HG02852 (cell line): ENCODE measurements around the gene CEMIP.
"Not testable (repeated sequence)": the region's sequence is repeated elsewhere in the genome, so short reads cannot be mapped to it uniquely, and the experiment has no call there.

Experiments
- ATAC-seq: cut with Tn5 transposase; IDR thresholded peaks from one replicate; pipeline ENCODE4 v1.9.1; 2021; ENCODE audit warnings: mild to moderate bottlenecking, moderate library complexity; ENCODE audit not compliant: unreplicated experiment

Gene CEMIP

DNA sequence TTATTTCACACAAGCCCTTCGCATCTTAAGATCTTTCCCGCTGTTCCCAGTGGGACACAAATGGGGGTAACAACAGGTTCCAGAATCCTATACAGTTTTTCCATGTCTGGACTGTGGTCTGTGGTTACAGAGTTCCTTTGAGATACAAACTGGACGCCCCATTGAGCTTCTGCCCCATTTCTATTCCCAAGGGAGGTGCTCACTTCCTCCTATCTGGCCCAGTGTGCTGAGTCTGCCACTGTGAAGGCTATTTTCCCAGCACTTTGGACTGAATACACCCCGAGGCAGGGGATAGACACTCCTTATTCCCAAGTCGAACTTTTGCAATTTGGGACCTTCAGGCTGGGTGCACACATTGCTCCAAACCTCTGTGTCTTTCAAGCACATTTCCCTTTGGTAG lies 166.4 kb downstream of the CEMIP start:
- no peak for ATAC-seq

DNA sequence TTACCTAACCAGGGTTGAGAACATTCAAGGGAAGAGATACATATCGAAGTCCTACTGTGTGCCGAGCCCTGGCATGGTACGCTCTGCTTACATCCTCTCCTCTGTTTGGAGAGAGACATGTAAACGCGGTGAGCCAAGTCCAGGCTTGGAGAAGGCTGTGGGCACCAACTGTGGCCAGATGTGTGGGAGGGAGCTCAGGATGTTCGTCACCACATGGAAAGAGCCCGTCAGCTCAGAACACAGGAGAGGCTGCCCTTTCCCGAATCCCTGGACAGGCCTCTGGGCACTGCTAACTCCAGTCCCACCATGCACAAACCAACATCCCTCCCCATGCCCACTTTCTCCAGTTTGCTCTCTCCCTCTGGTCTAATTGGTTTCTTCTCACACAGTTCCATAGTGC lies 167.4 kb downstream of the CEMIP start:
- ATAC-seq = no peak

DNA sequence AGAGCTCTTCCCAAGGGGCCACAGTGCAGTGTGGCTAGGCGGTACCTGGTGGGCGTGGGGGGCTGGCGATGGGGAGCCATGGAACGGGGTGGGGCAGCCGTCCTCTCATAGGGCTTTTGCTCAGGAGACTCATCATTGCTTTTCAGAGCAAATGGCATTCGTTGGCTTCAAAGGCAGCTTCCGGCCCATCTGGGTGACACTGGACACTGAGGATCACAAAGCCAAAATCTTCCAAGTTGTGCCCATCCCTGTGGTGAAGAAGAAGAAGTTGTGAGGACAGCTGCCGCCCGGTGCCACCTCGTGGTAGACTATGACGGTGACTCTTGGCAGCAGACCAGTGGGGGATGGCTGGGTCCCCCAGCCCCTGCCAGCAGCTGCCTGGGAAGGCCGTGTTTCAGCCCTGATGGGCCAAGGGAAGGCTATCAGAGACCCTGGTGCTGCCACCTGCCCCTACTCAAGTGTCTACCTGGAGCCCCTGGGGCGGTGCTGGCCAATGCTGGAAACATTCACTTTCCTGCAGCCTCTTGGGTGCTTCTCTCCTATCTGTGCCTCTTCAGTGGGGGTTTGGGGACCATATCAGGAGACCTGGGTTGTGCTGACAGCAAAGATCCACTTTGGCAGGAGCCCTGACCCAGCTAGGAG lies 169.6 kb downstream of the CEMIP start:
- no peak for ATAC-seq

DNA sequence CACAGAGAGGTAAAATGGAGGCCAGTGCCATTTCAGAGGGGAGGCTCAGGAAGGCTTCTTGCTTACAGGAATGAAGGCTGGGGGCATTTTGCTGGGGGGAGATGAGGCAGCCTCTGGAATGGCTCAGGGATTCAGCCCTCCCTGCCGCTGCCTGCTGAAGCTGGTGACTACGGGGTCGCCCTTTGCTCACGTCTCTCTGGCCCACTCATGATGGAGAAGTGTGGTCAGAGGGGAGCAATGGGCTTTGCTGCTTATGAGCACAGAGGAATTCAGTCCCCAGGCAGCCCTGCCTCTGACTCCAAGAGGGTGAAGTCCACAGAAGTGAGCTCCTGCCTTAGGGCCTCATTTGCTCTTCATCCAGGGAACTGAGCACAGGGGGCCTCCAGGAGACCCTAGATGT lies 170.6 kb downstream of the CEMIP start:
- no peak for ATAC-seq

DNA sequence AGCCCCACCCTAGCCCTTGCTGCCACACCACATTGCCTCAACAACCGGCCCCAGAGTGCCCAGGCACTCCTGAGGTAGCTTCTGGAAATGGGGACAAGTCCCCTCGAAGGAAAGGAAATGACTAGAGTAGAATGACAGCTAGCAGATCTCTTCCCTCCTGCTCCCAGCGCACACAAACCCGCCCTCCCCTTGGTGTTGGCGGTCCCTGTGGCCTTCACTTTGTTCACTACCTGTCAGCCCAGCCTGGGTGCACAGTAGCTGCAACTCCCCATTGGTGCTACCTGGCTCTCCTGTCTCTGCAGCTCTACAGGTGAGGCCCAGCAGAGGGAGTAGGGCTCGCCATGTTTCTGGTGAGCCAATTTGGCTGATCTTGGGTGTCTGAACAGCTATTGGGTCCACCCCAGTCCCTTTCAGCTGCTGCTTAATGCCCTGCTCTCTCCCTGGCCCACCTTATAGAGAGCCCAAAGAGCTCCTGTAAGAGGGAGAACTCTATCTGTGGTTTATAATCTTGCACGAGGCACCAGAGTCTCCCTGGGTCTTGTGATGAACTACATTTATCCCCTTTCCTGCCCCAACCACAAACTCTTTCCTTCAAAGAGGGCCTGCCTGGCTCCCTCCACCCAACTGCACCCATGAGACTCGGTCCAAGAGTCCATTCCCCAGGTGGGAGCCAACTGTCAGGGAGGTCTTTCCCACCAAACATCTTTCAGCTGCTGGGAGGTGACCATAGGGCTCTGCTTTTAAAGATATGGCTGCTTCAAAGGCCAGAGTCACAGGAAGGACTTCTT lies 171.3 kb downstream of the CEMIP start:
- ATAC-seq = no peak

DNA sequence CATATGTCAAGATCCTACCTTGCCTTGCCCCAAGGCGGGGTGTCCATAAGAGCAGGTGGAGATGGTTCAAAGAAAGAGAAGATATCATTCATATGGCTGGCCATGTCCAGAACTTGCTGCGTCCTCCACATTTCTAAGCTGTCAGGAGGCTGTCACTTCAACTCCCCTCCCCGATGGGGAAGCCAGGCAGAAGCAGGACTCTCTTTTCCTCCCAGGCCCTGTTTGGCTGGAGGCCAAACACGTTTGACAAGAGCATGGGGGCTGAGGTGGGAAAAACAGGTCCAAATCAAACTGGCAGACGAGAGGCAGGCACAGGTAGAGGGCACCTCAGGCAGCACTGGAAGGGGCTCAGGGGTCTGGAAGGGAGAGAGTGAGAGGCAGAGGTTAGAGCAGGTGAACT lies 172.8 kb downstream of the CEMIP start:
- no peak for ATAC-seq

DNA sequence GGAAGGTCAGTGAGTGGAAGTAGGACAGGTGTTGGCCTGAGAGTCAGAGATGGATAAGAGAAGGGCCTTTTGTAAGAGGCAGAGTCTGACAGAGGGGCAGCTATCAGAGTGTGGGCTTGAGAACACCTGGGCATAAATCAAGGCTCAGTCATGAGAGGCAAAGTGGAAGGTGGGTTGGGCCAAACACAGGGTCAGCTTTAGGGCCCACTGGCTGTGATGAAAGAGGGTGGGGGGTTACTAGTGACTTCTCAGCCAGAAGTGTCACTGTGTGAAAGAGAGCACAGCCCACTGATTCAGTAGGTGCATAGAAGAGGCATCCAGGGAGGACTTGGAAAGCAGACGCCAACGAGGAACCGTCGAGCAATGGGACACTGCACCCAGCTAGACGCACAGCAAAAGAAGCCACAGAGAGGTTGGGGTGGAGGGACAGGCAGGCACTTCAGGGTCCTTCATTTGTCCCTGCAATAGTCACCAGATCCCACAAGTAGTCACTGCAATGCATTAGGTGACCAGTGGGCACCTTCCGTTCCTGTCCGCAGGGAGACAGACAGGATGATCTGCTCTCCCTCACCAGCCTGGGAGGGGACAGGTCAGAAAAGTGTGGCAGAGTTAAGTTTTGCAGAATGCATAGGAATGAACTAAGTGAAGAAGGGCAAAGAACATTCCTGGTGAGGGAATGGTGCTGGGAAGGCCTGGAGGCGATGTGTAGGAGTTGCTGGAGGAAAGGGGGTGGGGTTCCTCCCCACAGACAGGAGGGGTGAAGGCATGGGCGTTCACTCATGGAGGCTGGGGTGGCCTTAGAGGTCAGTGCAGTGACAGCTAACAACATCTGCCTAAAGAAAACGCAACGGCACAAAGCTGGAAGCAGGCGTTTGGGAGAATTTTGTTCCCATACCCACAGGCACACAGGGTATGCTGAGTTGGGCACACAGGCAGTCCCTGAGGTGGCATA lies 174.1 kb downstream of the CEMIP start:
- no peak for ATAC-seq

DNA sequence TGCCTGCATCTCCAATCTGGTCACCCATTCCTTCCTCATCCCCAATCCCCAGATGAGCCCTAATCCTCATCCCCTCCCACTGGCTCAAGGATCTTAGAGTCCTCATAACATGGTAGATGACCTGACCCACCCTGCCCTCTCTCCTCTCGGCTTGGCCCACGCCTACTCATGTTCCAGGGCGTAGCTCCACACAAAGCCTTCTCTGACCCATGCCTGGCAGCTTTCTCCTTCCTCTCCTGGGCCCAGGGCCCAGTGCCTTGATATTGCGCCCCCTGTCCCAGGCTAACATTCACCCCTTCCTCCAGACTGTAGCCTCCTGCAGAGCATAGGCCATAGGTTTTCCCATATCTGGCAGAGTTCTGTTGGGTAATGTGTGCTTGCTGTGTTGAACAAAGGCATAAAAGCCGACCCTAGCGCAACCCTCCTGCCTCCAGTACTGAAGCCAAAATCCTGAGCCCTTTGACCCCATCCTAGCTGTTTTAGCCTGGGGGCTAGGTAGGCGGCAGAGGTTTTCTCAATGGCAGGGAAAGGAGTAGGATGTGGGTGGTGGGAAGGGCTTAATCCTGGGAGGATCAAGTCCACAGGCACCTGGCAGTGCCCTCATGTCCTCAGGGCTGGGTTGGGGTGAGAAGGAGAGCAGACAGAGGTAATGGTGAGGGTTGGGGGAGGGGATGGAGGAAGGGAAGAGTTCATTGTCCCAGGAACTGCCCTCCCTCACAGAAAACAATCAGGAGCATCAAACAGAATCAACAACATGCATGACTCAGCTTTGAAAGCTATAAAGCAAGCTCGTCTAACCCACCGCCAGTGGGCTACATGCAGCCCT lies 175.0 kb downstream of the CEMIP start:
- ATAC-seq = no peak

DNA sequence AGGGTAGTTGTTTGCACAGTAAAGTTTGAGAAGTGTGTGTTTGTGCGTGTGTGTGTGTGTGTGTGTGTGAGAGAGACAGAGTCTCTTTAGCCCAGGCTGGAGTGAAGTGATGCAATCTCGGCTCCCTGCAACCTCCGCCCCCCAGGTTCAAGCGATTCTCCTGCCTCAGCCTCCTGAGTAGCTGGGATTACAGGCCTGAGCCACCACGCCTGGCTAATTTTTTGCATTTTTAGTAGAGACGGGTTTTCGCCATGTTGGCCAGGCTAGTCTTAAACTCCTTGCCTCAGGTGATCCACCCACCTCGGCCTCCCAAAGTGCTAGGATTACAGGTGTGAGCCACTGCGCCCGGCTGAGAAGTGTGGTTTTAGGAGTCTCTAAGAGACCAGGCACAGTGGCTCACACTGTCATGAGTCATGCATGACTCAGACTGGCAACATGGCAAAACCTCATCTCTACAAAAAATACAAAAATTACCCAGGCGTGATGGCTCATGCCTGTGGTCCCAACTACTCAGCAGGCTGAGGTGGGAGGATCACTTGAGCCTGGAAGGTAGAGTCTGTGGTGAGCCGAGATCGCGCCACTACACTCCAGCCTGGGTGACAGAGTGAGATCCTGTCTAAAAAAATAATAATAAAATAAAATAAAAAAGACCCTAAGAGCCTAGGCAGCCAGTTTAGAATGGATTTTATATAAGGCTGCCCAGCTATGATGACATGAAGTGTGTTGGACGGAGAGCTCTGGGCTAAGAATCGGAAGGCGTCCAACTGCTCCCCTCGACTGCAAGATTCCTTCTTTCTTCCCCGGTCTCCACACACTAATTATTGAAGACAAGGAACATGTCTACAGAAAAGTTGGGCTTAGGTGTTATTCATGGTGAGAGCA lies 176.6 kb downstream of the CEMIP start:
- ATAC-seq = not testable (repeated sequence)

DNA sequence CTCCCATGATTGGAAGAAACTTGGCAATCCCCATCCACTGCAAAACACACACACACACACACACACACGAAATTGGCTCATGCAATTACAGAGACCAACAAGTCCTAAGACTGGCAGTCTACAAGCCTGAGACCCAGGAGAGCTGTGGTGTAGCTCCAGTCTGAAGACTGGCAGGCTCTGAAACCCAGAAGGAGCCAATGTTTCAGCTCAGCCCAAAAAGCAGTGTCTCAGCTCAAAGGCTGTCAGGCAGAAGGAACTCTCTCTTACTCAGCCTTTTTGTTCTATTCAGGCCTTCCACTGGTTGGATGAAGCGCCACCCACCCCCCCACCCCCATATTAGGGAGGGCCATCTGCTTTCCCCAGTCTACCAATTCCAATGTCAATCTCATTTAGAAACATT lies 178.4 kb downstream of the CEMIP start:
- ATAC-seq = no peak

DNA sequence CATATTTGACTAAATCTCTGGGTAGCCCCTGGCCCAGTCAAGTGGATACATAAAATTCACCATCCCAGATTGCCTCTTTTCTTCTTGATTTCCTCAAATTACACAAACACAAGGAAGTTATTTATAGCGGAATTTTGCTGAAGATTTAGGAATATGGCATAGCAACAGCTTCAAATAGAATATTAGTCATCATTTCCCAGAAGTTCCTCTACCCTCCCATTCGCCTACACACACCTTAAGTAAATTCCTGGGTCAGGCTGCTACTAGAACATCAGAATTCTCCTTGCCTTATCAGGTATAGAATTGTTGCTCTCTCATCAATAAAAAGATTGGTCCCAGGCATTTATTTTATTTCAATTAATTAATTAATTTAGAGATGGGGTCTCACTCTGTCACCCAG lies 178.8 kb downstream of the CEMIP start:
- no peak for ATAC-seq

DNA sequence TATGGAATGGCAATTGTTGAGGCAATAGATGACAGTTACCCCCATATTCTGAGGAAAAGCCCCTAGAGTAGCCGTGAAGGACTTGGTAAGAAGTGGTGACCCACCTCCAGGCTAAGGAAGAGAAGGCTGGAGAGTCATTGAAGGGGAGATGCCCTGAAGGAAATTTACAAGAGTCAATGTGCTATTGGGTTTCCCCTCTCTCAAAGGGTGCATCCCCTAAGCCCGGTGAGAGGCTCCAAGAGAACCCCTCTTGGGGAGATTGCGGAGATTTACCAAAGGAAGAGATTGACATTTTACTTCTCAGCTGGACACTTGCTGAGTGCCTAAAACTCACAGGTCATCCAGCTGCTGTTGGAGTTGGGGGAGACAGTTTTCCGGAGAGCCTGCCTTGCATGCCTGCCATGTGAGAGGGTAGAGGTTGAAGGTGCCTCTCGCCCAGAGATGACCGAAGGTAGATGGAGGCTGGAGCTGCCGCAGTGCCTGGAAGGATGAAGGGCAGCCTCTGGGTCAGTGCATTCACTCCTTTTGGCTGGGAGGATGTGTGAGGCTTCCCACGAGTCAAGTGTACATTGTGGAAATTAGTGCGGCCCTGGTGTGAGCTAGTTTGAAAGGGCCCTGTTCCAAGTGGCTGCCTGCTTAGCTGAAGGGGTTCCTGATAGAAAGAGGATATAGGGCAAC lies 179.8 kb downstream of the CEMIP start:
- no peak for ATAC-seq

DNA sequence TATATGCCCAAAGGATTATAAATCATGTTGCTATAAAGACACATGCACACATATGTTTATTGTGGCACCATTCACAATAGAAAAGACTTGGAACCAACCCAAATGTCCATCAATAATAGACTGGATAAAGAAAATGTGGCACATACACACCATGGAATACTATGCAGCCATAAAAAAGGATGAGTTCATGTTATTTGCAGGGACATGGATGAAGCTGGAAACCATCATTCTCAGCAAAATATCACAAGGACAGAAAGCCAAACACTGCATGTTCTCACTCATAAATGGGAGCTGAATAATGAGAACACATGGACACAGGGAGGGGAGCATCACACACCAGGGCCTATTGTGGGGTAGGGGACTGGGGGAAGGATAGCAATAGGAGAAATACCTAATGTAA lies 186.3 kb downstream of the CEMIP start:
- not testable (repeated sequence) for ATAC-seq

DNA sequence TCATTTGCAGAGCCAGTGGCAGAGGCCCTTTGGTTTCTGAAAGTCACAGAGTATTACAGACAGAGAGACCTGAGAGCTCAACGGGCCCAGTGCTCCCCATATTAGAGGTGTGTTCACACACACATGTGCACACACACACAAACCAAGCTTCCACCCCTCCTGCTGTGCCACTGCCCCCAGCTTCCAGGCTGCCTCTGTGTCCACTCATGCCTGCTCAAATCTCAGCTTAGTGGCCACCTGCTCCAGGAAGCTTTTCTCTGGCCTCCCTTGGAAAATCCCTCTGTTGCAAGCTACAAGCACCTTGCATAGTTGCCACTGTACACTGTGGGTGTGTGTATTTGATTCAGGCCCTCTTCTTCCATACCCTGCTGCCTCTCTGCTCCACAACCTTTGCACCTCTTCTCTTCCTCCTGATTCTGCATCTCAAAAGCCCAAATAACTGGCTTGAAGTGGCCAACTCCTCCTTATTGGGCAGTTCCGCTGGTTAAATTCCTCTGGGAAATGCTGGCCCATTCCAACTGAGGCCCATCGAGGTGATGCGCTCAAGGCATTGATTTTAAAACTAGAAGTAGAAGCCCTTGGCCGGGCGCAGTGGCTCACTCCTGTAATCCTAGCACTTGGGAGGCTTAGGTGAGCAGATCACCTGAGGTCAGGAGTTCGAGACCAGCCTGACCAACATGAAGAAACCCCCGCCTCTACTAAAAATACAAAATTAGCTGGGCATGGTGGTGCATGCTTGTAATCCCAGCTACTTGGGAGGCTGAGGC lies 187.4 kb downstream of the CEMIP start:
- no peak for ATAC-seq

DNA sequence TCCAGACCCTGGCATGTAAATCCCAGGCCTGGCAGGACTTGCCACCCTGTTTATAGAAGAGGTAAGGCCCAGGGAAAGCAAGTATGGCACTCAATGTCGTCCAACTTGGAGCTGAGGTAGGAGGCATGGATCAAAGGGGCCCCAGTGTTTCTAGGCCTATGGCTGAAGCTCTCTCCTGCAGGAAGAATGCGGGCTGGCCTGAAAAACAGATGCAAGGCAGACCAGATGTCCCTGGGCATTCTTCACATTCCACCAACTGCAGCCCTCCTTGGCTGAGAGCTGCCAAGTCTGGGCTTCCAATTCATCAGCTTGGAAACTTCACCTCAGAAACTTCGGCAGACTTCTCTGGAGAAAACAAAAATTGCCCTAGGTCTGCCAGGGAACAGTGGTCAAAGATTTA lies 188.3 kb downstream of the CEMIP start:
- ATAC-seq = no peak

DNA sequence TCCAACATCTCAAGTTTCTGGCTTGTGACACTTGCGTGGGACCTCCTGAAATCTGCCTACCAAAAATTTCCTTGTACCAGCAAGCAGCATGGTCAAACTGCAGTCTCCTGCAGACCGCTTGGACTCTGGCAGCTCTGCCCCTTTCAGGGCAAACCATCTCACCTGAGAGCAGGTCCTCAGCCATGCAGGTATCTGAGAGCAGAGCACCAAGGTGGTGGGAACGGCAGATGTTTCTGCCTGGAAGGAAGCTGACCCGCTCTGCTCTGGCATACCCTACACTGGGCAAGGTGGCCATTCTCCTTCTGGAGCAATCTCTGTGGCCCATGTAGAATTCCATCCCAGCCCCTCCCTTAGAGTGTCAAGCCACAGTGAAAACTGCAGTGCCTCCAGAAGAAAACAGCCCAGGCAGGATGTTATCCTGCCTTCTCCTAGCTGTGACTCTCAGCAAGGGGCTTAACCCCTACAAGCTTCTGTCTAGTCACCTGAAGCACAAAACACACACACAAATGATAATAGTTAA lies 188.9 kb downstream of the CEMIP start:
- ATAC-seq = no peak

DNA sequence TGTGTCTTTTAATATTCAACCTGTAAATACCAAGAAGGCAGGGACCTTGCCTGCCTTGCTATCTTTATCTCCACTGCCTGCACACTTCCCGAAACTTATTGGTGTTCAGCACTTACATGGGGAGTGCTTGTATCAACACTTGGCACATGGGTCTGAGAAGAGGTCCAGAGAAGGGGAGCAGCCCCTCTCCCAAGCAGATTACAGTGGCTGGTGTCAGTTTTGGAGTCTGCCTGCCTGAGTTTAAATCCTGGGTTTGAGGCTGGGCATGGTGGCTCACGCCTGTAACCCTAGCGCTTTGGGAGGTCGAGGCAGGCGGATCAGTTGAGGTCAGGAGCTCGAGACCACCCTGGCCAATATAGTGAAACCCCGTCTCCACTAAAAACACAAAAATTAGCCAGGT lies 190.1 kb downstream of the CEMIP start:
- no peak for ATAC-seq

DNA sequence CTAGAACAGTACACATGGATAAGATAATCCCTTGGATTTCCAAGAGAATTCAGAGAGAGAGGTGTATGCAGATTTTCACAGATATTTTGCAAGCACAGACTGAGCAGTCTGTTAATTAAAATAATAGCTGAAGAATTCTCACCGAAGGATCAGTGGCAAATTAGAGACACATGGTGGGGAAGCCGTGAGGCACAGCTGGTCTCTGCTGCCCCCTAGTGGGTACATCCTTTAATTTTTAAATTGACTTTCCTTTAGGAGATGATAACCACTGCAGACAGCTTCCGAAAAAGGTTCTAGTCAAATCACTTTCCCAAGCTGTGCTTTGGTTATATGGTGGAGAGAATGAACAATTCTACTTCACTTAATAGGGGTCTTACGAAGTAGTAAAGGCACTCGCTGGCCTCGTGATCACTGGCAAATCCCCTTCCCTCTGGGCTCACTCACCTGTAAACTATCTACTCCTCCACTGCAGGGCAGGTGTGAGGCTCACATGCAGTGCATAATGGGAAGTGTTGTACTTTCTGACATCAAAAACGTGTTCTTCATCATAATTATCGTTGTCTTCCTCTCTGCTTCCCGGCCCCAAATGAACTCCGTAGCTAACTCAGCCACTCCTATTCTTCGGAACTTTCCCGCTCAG lies 191.0 kb downstream of the CEMIP start:
- no peak for ATAC-seq
